SH-SY5Y (cell line): ENCODE data around the gene POU2F3.

ENCODE experiments used
- GATA2 ChIP-seq: IDR thresholded peaks from 2 replicates; pipeline ENCODE4 v1.6.1; 2011; ENCODE audit warnings: mild to moderate bottlenecking, low read depth, low read length
- GATA3 ChIP-seq: IDR thresholded peaks from 2 replicates; pipeline ENCODE4 v1.6.1; 2011; ENCODE audit warnings: low read depth, mild to moderate bottlenecking, low read length, moderate library complexity

The POU2F3 gene

DNA sequence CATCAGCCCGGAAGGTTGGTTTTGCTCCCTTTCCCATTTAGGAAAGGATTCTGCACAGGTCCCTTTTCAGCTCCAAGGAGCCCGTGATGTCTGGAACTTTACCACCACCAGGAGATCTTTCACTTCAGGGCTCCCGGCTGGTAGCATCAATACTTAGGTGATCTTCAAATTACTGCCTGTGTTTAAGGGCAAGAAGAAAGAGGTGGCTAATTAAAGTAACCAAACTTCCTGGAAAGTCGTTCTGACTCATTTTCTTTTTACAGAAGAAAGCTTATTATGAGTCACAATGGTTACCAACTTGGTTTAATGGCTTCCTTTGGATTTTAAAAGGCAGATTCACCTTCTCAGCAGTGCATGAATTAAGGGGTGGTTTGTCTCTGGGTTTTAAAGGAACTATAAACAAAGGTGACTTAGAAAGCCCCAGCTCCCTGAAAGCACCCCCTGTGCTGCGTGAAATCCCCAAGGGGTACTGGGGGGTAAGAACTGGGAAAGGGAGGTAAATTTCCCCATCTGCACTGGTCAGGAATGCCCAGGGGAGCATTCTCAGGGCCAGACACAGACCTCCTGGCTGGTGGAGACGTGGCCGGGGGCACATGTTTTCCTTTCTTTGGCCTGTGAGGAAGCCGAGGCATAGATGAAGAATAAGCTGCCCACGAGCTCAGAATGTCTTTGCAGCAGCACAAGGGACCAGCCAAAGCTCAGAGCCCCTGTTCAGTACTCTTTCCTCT, 8.8 kb downstream of the POU2F3 start:
- TF ChIP-seq GATA3 (no peak), GATA2 (no peak)

DNA sequence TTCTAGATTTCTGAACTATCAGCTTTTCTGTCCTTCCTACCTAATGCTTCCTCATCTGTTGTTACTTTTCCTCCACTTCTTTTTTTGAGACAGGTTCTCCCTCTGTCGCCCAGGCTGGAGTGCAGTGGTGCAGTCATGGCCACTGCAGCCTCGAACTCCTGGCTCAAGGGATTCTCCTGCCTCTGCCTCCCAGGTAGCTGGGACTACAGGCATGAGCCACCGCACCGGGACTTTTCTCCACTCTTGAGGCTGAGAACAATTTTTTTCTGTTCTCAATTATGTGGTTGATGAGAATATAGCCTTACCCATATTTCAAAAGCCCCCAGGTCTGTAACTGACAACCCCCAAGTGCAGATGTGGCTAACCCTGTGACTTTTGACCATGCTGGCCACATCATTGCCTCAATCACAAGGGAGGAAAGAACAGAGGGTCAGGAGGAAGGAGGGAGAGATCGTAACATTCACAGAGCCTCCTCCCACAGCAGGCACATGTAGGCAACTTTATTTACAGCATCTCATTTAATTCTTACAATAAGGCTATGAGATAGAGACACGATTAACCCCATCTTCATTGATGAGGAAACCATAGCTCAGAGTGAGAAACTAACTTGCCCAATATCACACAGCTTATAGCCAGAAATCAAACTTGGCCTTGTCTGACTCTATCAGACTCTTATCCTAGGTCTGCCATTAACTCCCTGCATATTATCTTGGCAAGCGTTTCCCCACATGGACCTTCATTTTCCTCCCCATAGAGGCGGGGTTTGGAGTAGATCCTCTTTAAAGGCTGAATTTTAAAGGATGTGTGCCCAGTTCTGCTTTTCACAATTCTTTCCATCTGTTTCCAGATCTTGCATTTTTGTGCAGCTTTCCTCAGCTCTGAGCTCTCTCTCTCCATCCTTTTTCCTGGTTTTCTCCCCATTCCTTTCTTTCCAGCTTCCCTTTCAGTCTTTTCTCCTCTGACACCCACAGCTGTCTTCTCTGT, 9.6 kb downstream of the POU2F3 start:
- TF ChIP-seq GATA2 (no peak), GATA3 (no peak)

DNA sequence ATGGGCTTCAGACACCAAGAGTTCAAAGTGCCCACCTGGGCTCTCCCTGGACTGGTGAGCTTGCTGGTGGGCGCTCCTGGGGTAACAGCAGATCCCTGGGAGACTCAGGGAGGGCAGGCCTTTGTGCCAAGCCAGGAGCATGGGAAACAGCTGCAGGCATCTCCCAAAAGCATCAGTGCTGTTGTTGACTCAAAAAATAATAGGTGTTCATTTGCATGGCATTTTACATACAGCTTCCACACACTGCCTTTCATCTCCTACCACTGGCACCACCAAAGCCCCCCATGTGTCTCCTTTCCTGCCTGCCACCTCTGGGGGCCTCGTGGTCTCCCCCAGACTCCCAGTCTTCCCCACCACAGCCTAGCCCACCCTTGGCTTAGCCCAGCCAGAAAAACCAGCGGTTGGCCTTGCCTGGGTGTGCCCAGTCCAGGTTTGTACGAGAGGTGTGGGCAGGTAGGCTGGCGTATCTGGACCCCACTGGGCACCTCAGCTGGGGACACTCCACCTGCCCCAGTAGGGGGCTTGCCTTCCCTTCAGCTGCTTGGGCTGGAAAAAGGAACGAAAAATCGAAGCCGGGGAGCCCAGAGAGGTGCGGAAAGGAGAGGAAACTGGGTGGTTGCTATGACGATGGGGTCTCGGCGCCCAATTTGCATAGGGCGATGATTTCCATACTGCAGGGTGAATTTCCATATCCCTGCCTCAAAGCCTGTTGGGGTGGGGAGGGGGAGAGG, 15.0 kb downstream of the POU2F3 start:
- TF ChIP-seq GATA2: no peak
- TF ChIP-seq GATA3: no peak

DNA sequence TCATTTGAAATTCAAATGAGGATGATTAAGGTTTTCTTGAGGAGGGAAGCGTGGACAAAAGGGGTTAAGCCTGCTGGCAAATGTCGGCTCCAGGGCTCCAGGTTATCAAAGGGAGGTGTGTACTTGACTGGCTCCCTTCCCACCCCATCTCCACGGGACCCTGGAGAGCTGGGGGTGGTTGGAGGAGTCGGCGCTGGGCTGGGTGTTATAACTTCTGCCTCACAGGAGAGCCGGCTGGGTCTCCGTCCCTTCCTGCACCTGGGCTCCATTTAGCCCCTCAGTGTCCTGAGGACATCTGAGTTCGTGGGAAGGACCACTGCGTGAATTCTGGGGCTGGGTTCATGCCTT, 15.6 kb downstream of the POU2F3 start:
- TF ChIP-seq GATA3: no peak
- no peak for TF ChIP-seq GATA2

DNA sequence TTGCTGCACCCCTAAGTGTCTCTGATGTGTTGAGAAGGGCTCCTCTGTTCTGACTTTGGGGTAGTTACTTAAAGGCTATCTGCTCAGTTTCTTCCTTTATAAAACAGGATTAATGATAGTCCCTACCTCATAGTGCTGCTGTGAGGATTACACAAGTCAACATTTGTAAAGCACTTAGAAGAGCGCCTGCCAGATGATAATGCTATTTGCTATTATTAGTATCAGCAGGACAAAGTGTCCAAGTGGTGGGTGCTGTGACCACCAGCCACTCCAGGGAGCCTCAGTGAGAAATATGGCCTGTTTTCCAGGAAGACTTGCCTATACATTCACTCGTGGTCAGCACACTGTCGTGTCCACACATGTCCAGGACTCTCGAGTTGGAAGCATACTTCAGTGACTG, 16.2 kb downstream of the POU2F3 start:
- TF ChIP-seq GATA2: no peak
- TF ChIP-seq GATA3: no peak

DNA sequence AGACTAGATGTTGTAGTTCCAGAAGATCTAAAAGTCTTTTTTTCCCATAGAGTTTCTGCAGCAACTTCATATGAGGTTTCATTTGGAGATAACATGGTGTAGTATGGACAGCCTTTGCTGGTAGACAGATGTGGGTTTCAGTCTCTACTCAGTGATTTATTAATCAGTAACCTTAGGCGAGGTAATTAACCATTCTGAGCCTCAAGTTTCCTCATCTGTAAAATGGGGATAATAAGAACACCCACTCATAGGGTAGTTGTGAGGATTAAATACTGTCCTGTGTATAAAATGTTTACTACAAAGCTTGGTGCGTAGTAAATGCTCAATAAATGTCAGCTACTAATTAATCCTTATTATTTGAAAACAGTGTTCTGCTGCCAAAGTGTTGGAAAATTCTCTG, 16.8 kb downstream of the POU2F3 start:
- TF ChIP-seq GATA3 (no peak), GATA2 (no peak)

DNA sequence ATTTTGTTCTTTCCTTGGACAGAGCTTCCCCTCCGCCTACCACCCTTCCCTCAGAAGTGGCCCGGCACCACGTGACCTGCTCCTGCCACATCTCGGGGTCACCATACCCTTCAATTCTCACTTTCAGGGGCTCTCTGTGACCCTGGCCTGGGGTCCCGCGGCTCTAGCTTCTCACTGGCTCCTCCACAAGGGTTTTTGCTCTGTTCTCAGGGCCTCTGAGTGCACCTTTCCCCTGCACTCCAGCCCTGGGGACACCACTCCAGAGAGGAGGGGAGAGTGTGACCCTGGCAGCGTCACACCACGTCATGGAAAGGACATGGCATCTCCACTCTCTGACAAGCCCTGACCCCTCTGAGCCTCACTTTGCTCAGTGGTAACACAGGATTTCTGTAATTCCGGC, 17.4 kb downstream of the POU2F3 start:
- TF ChIP-seq GATA3 (no peak), GATA2 (no peak)

DNA sequence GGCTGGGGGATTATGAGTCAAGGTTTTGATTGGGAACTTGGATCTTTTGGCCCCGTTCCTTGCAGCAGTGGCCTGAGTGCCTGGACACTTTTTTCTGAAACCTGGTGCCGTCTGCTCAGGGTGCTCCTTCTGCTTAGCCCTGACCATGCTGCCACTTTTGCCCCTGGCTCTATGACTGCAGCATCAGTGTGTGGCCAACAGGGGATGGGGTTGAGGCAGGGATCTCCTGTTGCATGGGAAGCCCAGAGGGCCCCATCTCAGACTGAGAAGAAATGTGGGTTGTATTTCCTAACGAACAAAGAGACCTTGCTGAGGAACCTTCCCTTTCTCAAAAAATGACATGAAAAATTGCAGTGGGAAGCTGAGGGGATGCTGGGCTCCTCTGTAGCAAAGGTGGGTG, 18.7 kb downstream of the POU2F3 start:
- TF ChIP-seq GATA3 (no peak), GATA2 (no peak)

DNA sequence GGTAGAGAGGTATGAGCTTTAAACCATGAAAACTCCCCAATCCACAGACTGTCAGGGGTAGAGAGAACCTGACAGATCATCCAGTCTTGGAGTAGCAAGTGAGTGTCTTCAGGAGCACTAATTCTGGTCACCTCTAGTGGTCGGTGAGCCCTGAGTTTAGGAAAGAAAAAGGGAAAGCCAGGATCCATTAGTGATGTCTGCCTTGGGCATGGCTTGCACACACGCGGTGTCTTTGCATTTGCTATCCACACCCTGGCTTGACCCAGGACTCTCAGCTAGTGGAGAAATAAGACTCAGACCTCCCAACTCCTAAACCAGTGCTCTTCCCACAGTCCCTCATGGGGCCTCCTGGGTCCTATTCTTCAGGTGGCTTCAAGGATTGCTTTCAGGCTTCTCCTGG, 19.3 kb downstream of the POU2F3 start:
- TF ChIP-seq GATA2: no peak
- no peak for TF ChIP-seq GATA3

DNA sequence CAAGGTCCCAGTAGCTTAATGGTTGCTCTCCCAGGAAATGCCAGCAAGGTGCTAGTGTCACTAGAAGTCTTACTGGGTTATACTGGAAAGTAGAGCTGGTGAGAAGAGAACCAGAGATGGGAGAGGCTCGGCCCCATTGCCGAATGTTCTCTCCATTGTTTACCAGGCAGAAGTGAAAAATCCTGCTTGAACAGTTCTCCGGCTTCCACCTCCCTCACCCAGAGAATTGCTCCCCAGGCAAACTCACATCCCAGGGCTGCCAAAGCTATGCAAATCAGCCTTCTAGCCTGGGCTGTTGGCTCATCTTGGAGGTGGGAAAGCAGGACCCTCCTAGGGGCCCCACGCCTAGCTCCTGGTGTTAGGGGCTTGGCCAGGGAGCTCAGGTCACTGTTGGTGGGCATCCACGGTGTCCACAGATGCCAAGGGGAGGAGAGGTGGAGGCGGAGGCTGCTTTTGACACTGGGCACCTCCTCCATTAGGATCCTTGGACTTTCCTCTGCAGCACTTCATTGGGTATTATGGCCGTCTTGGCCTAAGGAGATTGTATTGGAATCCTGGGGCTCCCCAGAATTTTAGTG, 20.1 kb downstream of the POU2F3 start:
- TF ChIP-seq GATA3: no peak
- no peak for TF ChIP-seq GATA2

DNA sequence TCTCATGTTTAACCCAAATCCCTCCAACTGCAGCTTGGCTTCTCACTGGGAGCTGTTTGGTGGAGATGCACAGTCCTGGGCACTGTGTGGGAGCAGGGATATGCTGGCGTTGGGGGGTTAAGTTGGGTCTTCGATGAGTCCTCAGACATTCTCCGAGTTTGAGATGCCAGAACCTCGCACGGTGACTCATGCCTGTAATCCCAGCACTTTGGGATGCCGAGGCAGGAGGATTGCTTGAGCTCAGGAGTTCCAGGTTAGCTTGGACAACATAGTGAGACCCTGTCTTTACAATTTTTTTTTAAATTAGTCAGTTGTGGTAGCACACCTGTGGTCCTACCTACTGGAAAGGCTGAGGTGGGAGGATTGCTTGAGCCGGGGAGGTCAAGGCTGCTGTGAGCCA, 20.7 kb downstream of the POU2F3 start:
- no peak for TF ChIP-seq GATA3
- TF ChIP-seq GATA2: no peak

DNA sequence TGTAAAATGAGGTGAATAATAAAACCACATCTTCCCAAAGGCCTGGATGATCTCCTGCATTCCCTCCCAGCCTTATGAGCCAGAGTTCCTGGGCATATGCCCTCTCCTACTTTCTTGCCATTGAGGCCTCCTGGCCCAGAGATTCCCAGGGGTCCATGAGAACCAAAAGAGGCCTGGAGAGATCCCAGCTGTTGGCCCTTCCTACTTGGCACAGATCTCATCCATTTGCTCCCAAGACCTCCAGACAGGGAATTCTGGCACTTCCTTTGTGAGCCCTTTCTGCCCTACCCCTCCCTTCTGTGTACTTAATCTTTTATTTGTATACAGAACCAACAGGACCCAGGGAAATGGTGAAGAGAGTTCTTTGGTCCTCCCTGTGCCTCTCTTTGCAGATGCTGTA, 21.4 kb downstream of the POU2F3 start:
- TF ChIP-seq GATA2 (no peak), GATA3 (no peak)

DNA sequence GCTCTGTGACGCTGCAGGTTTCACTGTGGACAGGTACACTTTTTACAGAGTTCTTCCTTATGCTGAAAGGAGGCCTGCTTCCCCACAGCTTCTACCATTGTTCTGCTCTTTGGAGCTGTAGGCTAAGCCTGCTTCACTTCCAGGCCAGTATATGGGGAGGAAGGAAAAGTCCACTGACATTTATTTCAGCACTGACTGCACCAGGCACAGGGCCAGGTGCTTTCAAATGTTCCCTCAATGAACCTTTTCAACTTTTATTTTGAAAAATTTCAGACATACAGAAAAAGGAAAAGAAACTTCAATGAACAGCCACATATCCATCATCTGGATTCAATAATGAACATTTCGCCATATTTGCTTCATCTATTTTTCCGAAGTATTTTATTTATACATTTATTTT, 22.0 kb downstream of the POU2F3 start:
- TF ChIP-seq GATA3: no peak
- no peak for TF ChIP-seq GATA2

DNA sequence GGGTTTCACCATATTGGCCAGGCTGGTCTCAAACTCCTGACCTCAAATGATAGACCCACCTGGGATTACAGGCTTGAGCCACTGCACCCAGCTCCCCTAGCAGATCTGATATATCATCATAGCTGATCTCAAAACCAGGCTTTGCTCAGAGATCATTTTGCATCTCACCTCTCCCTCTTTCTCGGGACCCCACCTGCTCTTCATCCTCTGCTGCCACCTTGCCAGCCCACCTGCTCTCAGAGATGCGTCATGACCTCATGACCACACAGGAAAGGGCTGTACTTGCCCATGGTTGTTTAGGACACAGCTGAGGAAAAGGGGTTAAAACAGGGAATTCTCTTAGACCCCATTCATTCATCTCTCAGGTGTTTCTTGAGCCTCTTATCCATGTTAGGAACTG, 27.4 kb downstream of the POU2F3 start:
- TF ChIP-seq GATA3 (no peak), GATA2 (no peak)

DNA sequence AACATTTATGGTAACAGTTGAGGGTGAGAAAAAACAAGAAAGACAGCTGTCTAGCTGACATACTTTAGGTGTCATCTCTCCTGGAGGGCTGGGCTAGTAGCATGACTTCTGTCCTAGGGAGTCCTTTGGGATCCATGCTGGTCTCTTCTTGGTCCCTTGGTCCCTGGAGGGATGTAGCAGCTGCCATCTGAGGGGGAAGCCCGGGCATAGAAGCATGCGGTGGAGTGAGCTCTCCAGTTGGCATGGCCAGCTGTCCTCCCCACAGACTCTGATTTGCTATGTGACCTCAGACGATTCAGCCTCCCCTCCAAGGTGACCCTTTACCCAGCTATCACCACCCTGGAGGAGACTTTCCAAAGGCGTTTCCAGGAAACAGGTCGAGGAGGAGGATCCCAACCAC, 28.7 kb downstream of the POU2F3 start:
- TF ChIP-seq GATA2: no peak
- no peak for TF ChIP-seq GATA3
